ENCODE data around the gene RASA3. TPM values are rescaled to one million over a fixed set of nuclear protein-coding genes. Genes with fewer than 3 reads are reported as not detected.

The RASA3 gene
- total and polyA plus RNA-seq, 9 of the 15 experiments (the other 6 are each of a cell fraction or from before 2014, with no cell fraction given), result 0.72 to 25.3 (median 14.4) TPM

GRCh38 chr13:114033541-114034315, 98.7 kb downstream of the RASA3 start (continued):
- no peak for TF ChIP-seq XRCC5 (IDR thresholded peaks at IDR 0.05; ENCODE audit: low read depth, low read length)
- TF ChIP-seq CREM (IDR thresholded peaks at IDR 0.05; ENCODE audit: low read depth), result no peak
- TF ChIP-seq RREB1 (CRISPR knock-in tag; IDR thresholded peaks at IDR 0.05), result no peak
- no peak for TF ChIP-seq TARDBP (IDR thresholded peaks at IDR 0.05)
- TF ChIP-seq SAFB2 (IDR thresholded peaks at IDR 0.05; ENCODE audit: borderline replicate concordance, low read depth, low read length, severe bottlenecking), result no peak
- TF ChIP-seq ZNF551 (CRISPR knock-in tag; IDR thresholded peaks at IDR 0.05), result no peak
- TF ChIP-seq MED1 (CRISPR knock-in tag; IDR thresholded peaks at IDR 0.05; ENCODE audit: borderline replicate concordance), result no peak

All from K562 (cell line).